ENCODE measurements around the gene ABCD3. TPM values are rescaled to one million over a fixed set of nuclear protein-coding genes. Genes with fewer than 3 reads are reported as not detected.

Gene ABCD3
- total RNA-seq, 1 donor, result 30.4 TPM

- DNase-seq (ENCODE audit: insufficient read length, low spot score, missing footprints), result peak; percentile 88
- TF ChIP-seq CTCF (IDR thresholded peaks at IDR 0.05; ENCODE audit: extremely low read depth, low read depth, low read length), result peak; percentile 25
- Histone ChIP-seq H4K20me1 (ENCODE audit: insufficient read depth, low read length) (no peaks in the 10 kb centered on the region), H3K36me3 (ENCODE audit: insufficient read depth, low read length) (no peaks in the 10 kb centered on the region), H2AFZ (ENCODE audit: low read length) (no peak overlapping the region), H3K27ac (ENCODE audit: low read depth, low read length) (peak overlapping the region; percentile 66), H3K4me1 (ENCODE audit: insufficient read depth, low read length) (peaks cover 35% of the 10 kb centered on the region), H3K4me2 (ENCODE audit: insufficient read depth, low read length) (peak overlapping the region; percentile 4), H3K4me3 (ENCODE audit: insufficient read depth, low read length) (no peak overlapping the region), H3K9me3 (ENCODE audit: low read depth, low read length) (no peaks in the 10 kb centered on the region), H3K79me2 (ENCODE audit: insufficient read depth, low read length) (no peaks in the 10 kb centered on the region), H3K27me3 (ENCODE audit: insufficient read depth, low read length) (peaks cover 14% of the 10 kb centered on the region)
These were observed 126.7 kb downstream of the ABCD3 start for GRCh38 chr1:94544706-94545490.

GRCh38 chr1:94549706-94550105 lies 131.5 kb downstream of the ABCD3 start:
- H3K9me3 ChIP-seq (ENCODE audit: low read depth, low read length), result no peaks in the 10 kb centered on the region
- H3K4me3 ChIP-seq (ENCODE audit: insufficient read depth, low read length), result no peak overlapping the region
- H3K27me3 ChIP-seq (ENCODE audit: insufficient read depth, low read length), result peaks cover 16% of the 10 kb centered on the region
- no peak overlapping the region for H2AFZ ChIP-seq (ENCODE audit: low read length)
- H4K20me1 ChIP-seq (ENCODE audit: insufficient read depth, low read length), result no peaks in the 10 kb centered on the region
- H3K36me3 ChIP-seq (ENCODE audit: insufficient read depth, low read length), result no peaks in the 10 kb centered on the region
- TF ChIP-seq CTCF (IDR thresholded peaks at IDR 0.05; ENCODE audit: extremely low read depth, low read depth, low read length), result no peak
- no peak overlapping the region for H3K4me2 ChIP-seq (ENCODE audit: insufficient read depth, low read length)
- DNase-seq (ENCODE audit: insufficient read length, low spot score, missing footprints), result no peak
- H3K79me2 ChIP-seq (ENCODE audit: insufficient read depth, low read length), result no peaks in the 10 kb centered on the region
- no peak overlapping the region for H3K27ac ChIP-seq (ENCODE audit: low read depth, low read length)
- peaks cover 8% of the 10 kb centered on the region for H3K4me1 ChIP-seq (ENCODE audit: insufficient read depth, low read length)

- Histone ChIP-seq H3K27ac (ENCODE audit: low read depth, low read length) (no peak overlapping the region), H3K4me2 (ENCODE audit: insufficient read depth, low read length) (no peak overlapping the region), H3K4me1 (ENCODE audit: insufficient read depth, low read length) (peaks cover under 1% of the 10 kb centered on the region), H3K9me3 (ENCODE audit: low read depth, low read length) (no peaks in the 10 kb centered on the region), H2AFZ (ENCODE audit: low read length) (no peak overlapping the region), H3K36me3 (ENCODE audit: insufficient read depth, low read length) (no peaks in the 10 kb centered on the region), H3K27me3 (ENCODE audit: insufficient read depth, low read length) (peaks cover 17% of the 10 kb centered on the region), H3K4me3 (ENCODE audit: insufficient read depth, low read length) (no peak overlapping the region), H3K79me2 (ENCODE audit: insufficient read depth, low read length) (no peaks in the 10 kb centered on the region), H4K20me1 (ENCODE audit: insufficient read depth, low read length) (no peaks in the 10 kb centered on the region)
- TF ChIP-seq CTCF (IDR thresholded peaks at IDR 0.05; ENCODE audit: extremely low read depth, low read depth, low read length), result no peak
- DNase-seq (ENCODE audit: insufficient read length, low spot score, missing footprints), result no peak
These were observed 132.2 kb downstream of the ABCD3 start for GRCh38 chr1:94550396-94550795.

- no peak overlapping the region for H3K27ac ChIP-seq (ENCODE audit: low read depth, low read length)
- no peaks in the 10 kb centered on the region for H3K9me3 ChIP-seq (ENCODE audit: low read depth, low read length)
- peaks cover 20% of the 10 kb centered on the region for H3K27me3 ChIP-seq (ENCODE audit: insufficient read depth, low read length)
- H3K4me3 ChIP-seq (ENCODE audit: insufficient read depth, low read length), result no peak overlapping the region
- no peaks in the 10 kb centered on the region for H4K20me1 ChIP-seq (ENCODE audit: insufficient read depth, low read length)
- no peak overlapping the region for H2AFZ ChIP-seq (ENCODE audit: low read length)
- no peak for TF ChIP-seq CTCF (IDR thresholded peaks at IDR 0.05; ENCODE audit: extremely low read depth, low read depth, low read length)
- no peak overlapping the region for H3K4me2 ChIP-seq (ENCODE audit: insufficient read depth, low read length)
- no peaks in the 10 kb centered on the region for H3K79me2 ChIP-seq (ENCODE audit: insufficient read depth, low read length)
- no peaks in the 10 kb centered on the region for H3K36me3 ChIP-seq (ENCODE audit: insufficient read depth, low read length)
- no peak for DNase-seq (ENCODE audit: insufficient read length, low spot score, missing footprints)
- H3K4me1 ChIP-seq (ENCODE audit: insufficient read depth, low read length), result no peaks in the 10 kb centered on the region
These were observed 132.6 kb downstream of the ABCD3 start for GRCh38 chr1:94550800-94551241.
